OCI-LY1 (cell line): ENCODE measurements around the gene CLPTM1L.
"Not testable (repeated sequence)": the region's sequence is repeated elsewhere in the genome, so short reads cannot be mapped to it uniquely, and the experiment has no call there.

ENCODE experiments used
- H2AFZ ChIP-seq: fragments of 200-600 bp; sonication (generic), shearing (Covaris generic); 2 replicates; pipeline ENCODE4 v1.6.0; 2014; ENCODE audit warnings: antibody characterized with exemption, mild to moderate bottlenecking, low read length
- H3F3A ChIP-seq: fragments of 200-600 bp; sonication (generic), shearing (Covaris generic); 2 replicates; pipeline ENCODE4 v1.6.0; 2014; ENCODE audit warnings: mild to moderate bottlenecking, antibody characterized with exemption, low read length, moderate library complexity; ENCODE audit not compliant: insufficient read depth
- H3K27ac ChIP-seq: fragments of 200-600 bp; sonication (generic); 2 replicates; pipeline ENCODE4 v1.5.1; 2014; ENCODE audit warnings: low read length, mixed run types, mild to moderate bottlenecking, low read depth; ENCODE audit not compliant: poor library complexity, severe bottlenecking
- H3K27me3 ChIP-seq: fragments of 200-600 bp; sonication (generic); 2 replicates; pipeline ENCODE4 v1.6.0; 2014; ENCODE audit warnings: antibody characterized with exemption, mild to moderate bottlenecking, low read length, moderate library complexity; ENCODE audit not compliant: insufficient read depth
- H3K36me3 ChIP-seq: fragments of 200-600 bp; sonication (generic); 2 replicates; pipeline ENCODE4 v1.6.1; 2014; ENCODE audit warnings: mild to moderate bottlenecking, antibody characterized with exemption, low read length, moderate library complexity, mixed read lengths; ENCODE audit not compliant: insufficient read depth
- H3K4me1 ChIP-seq: fragments of 200-600 bp; sonication (generic); 2 replicates; pipeline ENCODE4 v1.5.1; 2014; ENCODE audit warnings: mild to moderate bottlenecking, low read length, moderate library complexity; ENCODE audit not compliant: insufficient read depth, severe bottlenecking
- H3K4me2 ChIP-seq: fragments of 200-600 bp; sonication (generic), shearing (Covaris generic); 2 replicates; pipeline ENCODE4 v1.6.1; 2014; ENCODE audit warnings: low read length
- H3K4me3 ChIP-seq: fragments of 200-600 bp; sonication (generic); 2 replicates; pipeline ENCODE4 v1.5.1; 2014; ENCODE audit warnings: low read length, low read depth, mild to moderate bottlenecking, mixed read lengths; ENCODE audit not compliant: poor library complexity, severe bottlenecking
- H3K79me2 ChIP-seq: fragments of 200-600 bp; shearing (Covaris generic); 2 replicates; pipeline ENCODE4 v1.6.1; 2016; ENCODE audit warnings: mixed run types, low read length, mixed read lengths; ENCODE audit not compliant: insufficient read depth
- H3K9ac ChIP-seq: fragments of 200-600 bp; sonication (generic), shearing (Covaris generic); 2 replicates; pipeline ENCODE4 v1.6.1; 2014; ENCODE audit warnings: mild to moderate bottlenecking, low read length, mixed read lengths
- H3K9me2 ChIP-seq: fragments of 200-600 bp; sonication (generic), shearing (Covaris generic); 2 replicates; pipeline ENCODE4 v1.6.1; 2014; ENCODE audit warnings: low read depth, mild to moderate bottlenecking, low read length, mixed read lengths
- H3K9me3 ChIP-seq: fragments of 200-600 bp; shearing (Covaris generic); 2 replicates; pipeline ENCODE4 v1.6.1; 2014; ENCODE audit warnings: low read length, mixed read lengths
- H4K20me1 ChIP-seq: fragments of 200-600 bp; sonication (generic), shearing (Covaris generic); 2 replicates; pipeline ENCODE4 v1.6.0; 2016; ENCODE audit warnings: mild to moderate bottlenecking, low read length; ENCODE audit not compliant: insufficient read depth
- EZH2 ChIP-seq: fragments of 200-600 bp; sonication (generic), shearing (Covaris generic); IDR thresholded peaks from 2 replicates; pipeline ENCODE4 v1.8.0; 2017; ENCODE audit warnings: borderline replicate concordance, mixed run types, mild to moderate bottlenecking, antibody characterized with exemption, low read length, moderate library complexity, mixed read lengths
- TF ChIP-seq, protein P1 (sequence below): fragments of 200-600 bp; sonication (generic), shearing (Covaris generic); IDR thresholded peaks from 2 replicates; pipeline ENCODE4 v1.5.1; 2017; ENCODE audit warnings: mild to moderate bottlenecking, antibody characterized with exemption, low read length, moderate library complexity, mixed read lengths

The CLPTM1L gene

GRCh38 chr5:1360861-1361260, 16.0 kb upstream of the CLPTM1L start:
- H4K20me1 ChIP-seq, result no peaks in the 10 kb centered on the region
- no peaks in the 10 kb centered on the region for H3K9me2 ChIP-seq
- H3K4me2 ChIP-seq, result no peak overlapping the region
- no peaks in the 10 kb centered on the region for H3F3A ChIP-seq
- H3K79me2 ChIP-seq, result no peaks in the 10 kb centered on the region
- H3K36me3 ChIP-seq, result no peaks in the 10 kb centered on the region
- TF ChIP-seq, protein P1, sequence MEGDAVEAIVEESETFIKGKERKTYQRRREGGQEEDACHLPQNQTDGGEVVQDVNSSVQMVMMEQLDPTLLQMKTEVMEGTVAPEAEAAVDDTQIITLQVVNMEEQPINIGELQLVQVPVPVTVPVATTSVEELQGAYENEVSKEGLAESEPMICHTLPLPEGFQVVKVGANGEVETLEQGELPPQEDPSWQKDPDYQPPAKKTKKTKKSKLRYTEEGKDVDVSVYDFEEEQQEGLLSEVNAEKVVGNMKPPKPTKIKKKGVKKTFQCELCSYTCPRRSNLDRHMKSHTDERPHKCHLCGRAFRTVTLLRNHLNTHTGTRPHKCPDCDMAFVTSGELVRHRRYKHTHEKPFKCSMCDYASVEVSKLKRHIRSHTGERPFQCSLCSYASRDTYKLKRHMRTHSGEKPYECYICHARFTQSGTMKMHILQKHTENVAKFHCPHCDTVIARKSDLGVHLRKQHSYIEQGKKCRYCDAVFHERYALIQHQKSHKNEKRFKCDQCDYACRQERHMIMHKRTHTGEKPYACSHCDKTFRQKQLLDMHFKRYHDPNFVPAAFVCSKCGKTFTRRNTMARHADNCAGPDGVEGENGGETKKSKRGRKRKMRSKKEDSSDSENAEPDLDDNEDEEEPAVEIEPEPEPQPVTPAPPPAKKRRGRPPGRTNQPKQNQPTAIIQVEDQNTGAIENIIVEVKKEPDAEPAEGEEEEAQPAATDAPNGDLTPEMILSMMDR, result no peak
- TF ChIP-seq EZH2, result no peak
- no peaks in the 10 kb centered on the region for H3K9me3 ChIP-seq
- H3K4me1 ChIP-seq, result no peaks in the 10 kb centered on the region
- no peak overlapping the region for H3K27ac ChIP-seq
- no peak overlapping the region for H2AFZ ChIP-seq
- H3K9ac ChIP-seq, result no peak overlapping the region
- no peak overlapping the region for H3K4me3 ChIP-seq
- H3K27me3 ChIP-seq, result peaks cover 17% of the 10 kb centered on the region

GRCh38 chr5:1360367-1360766, 15.5 kb upstream of the CLPTM1L start:
- H3F3A ChIP-seq, H3K27ac ChIP-seq, H3K4me1 ChIP-seq, H4K20me1 ChIP-seq, H3K9ac ChIP-seq, H3K4me3 ChIP-seq, H2AFZ ChIP-seq, H3K36me3 ChIP-seq, H3K79me2 ChIP-seq, H3K9me3 ChIP-seq, H3K9me2 ChIP-seq, H3K4me2 ChIP-seq: not testable (repeated sequence)
- peaks cover 16% of the 10 kb centered on the region for H3K27me3 ChIP-seq

DNA sequence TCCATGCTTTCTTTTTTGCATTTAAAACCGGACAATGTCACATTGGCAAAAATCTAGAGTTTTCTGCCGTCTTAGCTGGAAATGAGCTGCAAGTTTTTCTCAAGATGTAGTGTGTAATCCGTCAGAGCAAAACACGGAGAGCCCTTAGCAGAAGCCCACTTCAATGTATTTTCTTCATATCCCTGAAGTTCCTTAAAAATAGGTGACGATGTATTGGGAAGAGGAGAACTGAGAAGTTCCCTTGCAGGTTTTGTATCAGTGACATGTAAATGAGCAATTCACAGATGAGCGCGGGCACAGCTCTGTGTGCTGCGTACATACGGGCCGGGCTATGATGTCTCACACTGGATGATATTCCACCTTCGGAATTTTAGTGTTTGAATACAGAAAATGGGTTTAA, 14.8 kb upstream of the CLPTM1L start:
- H3K9me2 ChIP-seq, result no peaks in the 10 kb centered on the region
- no peaks in the 10 kb centered on the region for H3K79me2 ChIP-seq
- H3F3A ChIP-seq, result no peaks in the 10 kb centered on the region
- no peaks in the 10 kb centered on the region for H4K20me1 ChIP-seq
- peaks cover 14% of the 10 kb centered on the region for H3K27me3 ChIP-seq
- no peaks in the 10 kb centered on the region for H3K4me1 ChIP-seq
- H2AFZ ChIP-seq, result no peak overlapping the region
- H3K27ac ChIP-seq, result no peak overlapping the region
- no peaks in the 10 kb centered on the region for H3K9me3 ChIP-seq
- TF ChIP-seq EZH2, result no peak
- TF ChIP-seq, protein P1, result no peak
- no peak overlapping the region for H3K9ac ChIP-seq
- H3K36me3 ChIP-seq, result no peaks in the 10 kb centered on the region
- H3K4me3 ChIP-seq, result no peak overlapping the region
- no peak overlapping the region for H3K4me2 ChIP-seq

GRCh38 chr5:1359031-1359645, 14.2 kb upstream of the CLPTM1L start:
- Histone ChIP-seq H4K20me1 (no peaks in the 10 kb centered on the region), H2AFZ (no peak overlapping the region), H3K9me3 (no peaks in the 10 kb centered on the region), H3K27ac (no peak overlapping the region), H3K36me3 (no peaks in the 10 kb centered on the region), H3F3A (no peaks in the 10 kb centered on the region), H3K9me2 (no peaks in the 10 kb centered on the region), H3K4me1 (no peaks in the 10 kb centered on the region), H3K4me3 (no peak overlapping the region), H3K27me3 (peaks cover 14% of the 10 kb centered on the region), H3K9ac (no peak overlapping the region), H3K79me2 (no peaks in the 10 kb centered on the region), H3K4me2 (no peak overlapping the region)
- TF ChIP-seq, protein P1, result no peak
- no peak for TF ChIP-seq EZH2
